ENCODE results near the gene CDH23. TPM values are rescaled to one million over a fixed set of nuclear protein-coding genes. Genes with fewer than 3 reads are reported as not detected.

Gene CDH23
- total and polyA plus RNA-seq, 2 of the 8 experiments (the other 6 are each of a cell fraction or from before 2014, with no cell fraction given): 1.9 to 4.9 TPM

- 80% methylated on average over 9 of the region's 9 CpGs; no CpG with 5 or more reads in 1 of the 2 experiments for WGBS, 2 experiments (ENCODE audit: extremely low coverage in 1 of 2, insufficient coverage in 1 of 2, insufficient read length in 1 of 2, insufficient replicate concordance in 2 of 2, low coverage in 1 of 2, low lambda C conversion rate in 2 of 2, missing lambda C conversion rate in 1 of 2)
- H3K27ac ChIP-seq (ENCODE audit: low read depth, low read length): no peak overlapping the region
- ChIA-PET POLR2A (ENCODE audit: partially characterized antibody) (no interaction called here), CTCF (ENCODE audit: partially characterized antibody) (interaction anchor here (1.2 to 5.7 kb wide), 9 partner anchors 9 to 214 kb away, joined by 3 to 67 read pairs (median 9); no protein-coding TSS in a partner anchor)
- no peak overlapping the region for H4K91ac ChIP-seq (replicated peaks; ENCODE audit: insufficient read length, low read length)
- H4K5ac ChIP-seq (ENCODE audit: insufficient read length, low read depth, low read length): no peak overlapping the region
- H3K27me3 ChIP-seq (replicated peaks in 1 of 4; ENCODE audit: control insufficient read depth in 3 of 4, extremely low read depth in 1 of 4, insufficient read depth in 3 of 4, low read length in 3 of 4): peaks cover 0 to 33% (median 23%) of the 10 kb centered on the region in 4 experiments; a peak in 6 of 7 replicates
- H2AFZ ChIP-seq (ENCODE audit: low read length): no peak overlapping the region
- H2BK120ac ChIP-seq (replicated peaks; ENCODE audit: low read depth, low read length): no peak overlapping the region
- no peak overlapping the region for H4K8ac ChIP-seq (ENCODE audit: extremely low read depth, insufficient read depth, low read length)
- no peaks in the 10 kb centered on the region for H3K9me3 ChIP-seq (ENCODE audit: insufficient read depth in 2 of 2, low read depth in 1 of 2, low read length in 1 of 2)
- H3K9ac ChIP-seq (replicated peaks in 1 of 4; ENCODE audit: extremely low read depth in 1 of 4, low read depth in 3 of 4, low read length in 3 of 4): no peak overlapping the region
- no peak overlapping the region for H3K4me2 ChIP-seq (ENCODE audit: insufficient read depth in 1 of 2, low read depth in 2 of 2, low read length in 2 of 2)
- no peak overlapping the region for H3K18ac ChIP-seq (ENCODE audit: extremely low read depth, low read length)
- H3K23me2 ChIP-seq (ENCODE audit: low read depth, low read length): no peaks in the 10 kb centered on the region
- H3K14ac ChIP-seq (ENCODE audit: insufficient read length): no peak overlapping the region
- H2BK12ac ChIP-seq (ENCODE audit: low read depth, low read length): no peak overlapping the region
- H3K56ac ChIP-seq (replicated peaks; ENCODE audit: insufficient read length, low read depth, low read length): no peak overlapping the region
- peaks cover 0 to 4% (median 1%) of the 10 kb centered on the region in 4 experiments; a peak in 1 of 7 replicates for H3K4me1 ChIP-seq (replicated peaks in 1 of 4; ENCODE audit: control insufficient read depth in 3 of 4, insufficient read depth in 4 of 4, low read length in 3 of 4)
- TF ChIP-seq NRF1 (IDR thresholded peaks at IDR 0.05; ENCODE audit: low read depth, low read length): no peak
- TF ChIP-seq EZH2 (IDR thresholded peaks at IDR 0.05; ENCODE audit: low read depth, low read length, severe bottlenecking): no peak
- no peak for TF ChIP-seq BACH1 (IDR thresholded peaks at IDR 0.05; ENCODE audit: low read length)
- TF ChIP-seq CHD2 (IDR thresholded peaks at IDR 0.05; ENCODE audit: low read length): no peak
- TF ChIP-seq USF2 (IDR thresholded peaks at IDR 0.05; ENCODE audit: low read length): no peak
- H2BK20ac ChIP-seq (ENCODE audit: low read length): no peak overlapping the region
- H3K79me1 ChIP-seq (ENCODE audit: low read depth, low read length): no peaks in the 10 kb centered on the region
- no peak overlapping the region for H3K4me3 ChIP-seq (ENCODE audit: extremely low read depth in 1 of 4, insufficient read depth in 2 of 4, low read depth in 3 of 4, low read length in 4 of 4)
- no peaks in the 10 kb centered on the region for H4K20me1 ChIP-seq (replicated peaks in 1 of 2; ENCODE audit: control insufficient read depth in 1 of 2, insufficient read depth in 2 of 2, low read length in 2 of 2)
- H3K36me3 ChIP-seq (ENCODE audit: control insufficient read depth in 2 of 4, insufficient read depth in 4 of 4, low read length in 3 of 4): no peaks in the 10 kb centered on the region
- H2BK15ac ChIP-seq (ENCODE audit: low read length): no peak overlapping the region
- FAIRE-seq (no peak), DNase-seq (ENCODE audit: low read depth in 1 of 2, low spot score in 2 of 2) (no peak)
- no peaks in the 10 kb centered on the region for H3K79me2 ChIP-seq (ENCODE audit: control insufficient read depth in 1 of 2, insufficient read depth in 2 of 2, low read length in 2 of 2)
- H2AK5ac ChIP-seq (ENCODE audit: low read depth, low read length): no peak overlapping the region
- H3K4ac ChIP-seq (replicated peaks; ENCODE audit: insufficient read length, low read depth, low read length): no peak overlapping the region
- no peak overlapping the region for H2BK5ac ChIP-seq (ENCODE audit: low read depth, low read length)
- no peak overlapping the region for H3K23ac ChIP-seq (ENCODE audit: insufficient read length)
Measured at GRCh38 chr10:71494980-71495381, 98.3 kb downstream of the CDH23 start.
